HepG2 (cell line): Measurements from ENCODE around the gene DGKB.

Experiments
- ATF7-NPFF ChIP-seq: sonication (generic); formaldehyde crosslinking; IDR thresholded peaks from 2 replicates; pipeline ENCODE4 v1.8.1; 2023; ENCODE audit warnings: mild to moderate bottlenecking, low read depth, missing genetic modification reagents, moderate library complexity
- CHD2 ChIP-seq: IDR thresholded peaks from 2 replicates; pipeline ENCODE4 v1.6.1; 2011; ENCODE audit warnings: low read depth, low read length, improper control_type of control experiment
- FLYWCH1 ChIP-seq: sonication (generic); formaldehyde crosslinking; IDR thresholded peaks from 2 replicates; pipeline ENCODE4 v1.8.1; 2023; ENCODE audit warnings: mild to moderate bottlenecking, missing genetic modification reagents
- GABPA ChIP-seq, 2 experiments: IDR thresholded peaks; 2 replicates each; pipeline ENCODE4 v1.6.1; 2011 to 2016; ENCODE audit warnings: low read depth in 2 of 2, low read length in 1 of 2, missing biosample characterization in 1 of 2, missing genetic modification characterization in 1 of 2
- PLRG1 ChIP-seq: fragments of 450-650 bp; conservative IDR thresholded peaks from 2 replicates; pipeline ENCODE4 v1.6.1; 2016
- PRPF4 ChIP-seq: fragments of 200-400 bp; formaldehyde crosslinking; IDR thresholded peaks from 2 replicates; pipeline ENCODE4 v1.6.1; 2016; ENCODE audit warnings: low read length, low read depth; ENCODE audit not compliant: poor library complexity, severe bottlenecking
- SIN3A ChIP-seq: IDR thresholded peaks from 2 replicates; pipeline ENCODE4 v1.6.1; 2011; ENCODE audit warnings: low read depth, mild to moderate bottlenecking, control low read depth, low read length, borderline replicate concordance
- SP1 ChIP-seq, 2 experiments: fragments of 450-650 bp in 1 of 2; sonication (generic) in 1 of 2; formaldehyde crosslinking in 1 of 2; IDR thresholded peaks; 2 replicates each; pipeline versions ENCODE4 v1.4.0 to v1.6.1; 2016 to 2020; ENCODE audit warnings: missing genetic modification reagents in 1 of 2
- TAF1 ChIP-seq: sonication (generic); formaldehyde crosslinking; IDR thresholded peaks from 2 replicates; pipeline ENCODE4 v1.4.0; 2020; ENCODE audit warnings: missing genetic modification reagents
- ZNF232 ChIP-seq: sonication (generic); formaldehyde crosslinking; IDR thresholded peaks from 2 replicates; pipeline ENCODE4 v1.4.0; 2020; ENCODE audit warnings: missing genetic modification reagents, borderline replicate concordance
- ZNF331 ChIP-seq: sonication (generic); formaldehyde crosslinking; IDR thresholded peaks from 2 replicates; pipeline ENCODE4 v1.4.0; 2020; ENCODE audit warnings: missing genetic modification reagents

DNA sequence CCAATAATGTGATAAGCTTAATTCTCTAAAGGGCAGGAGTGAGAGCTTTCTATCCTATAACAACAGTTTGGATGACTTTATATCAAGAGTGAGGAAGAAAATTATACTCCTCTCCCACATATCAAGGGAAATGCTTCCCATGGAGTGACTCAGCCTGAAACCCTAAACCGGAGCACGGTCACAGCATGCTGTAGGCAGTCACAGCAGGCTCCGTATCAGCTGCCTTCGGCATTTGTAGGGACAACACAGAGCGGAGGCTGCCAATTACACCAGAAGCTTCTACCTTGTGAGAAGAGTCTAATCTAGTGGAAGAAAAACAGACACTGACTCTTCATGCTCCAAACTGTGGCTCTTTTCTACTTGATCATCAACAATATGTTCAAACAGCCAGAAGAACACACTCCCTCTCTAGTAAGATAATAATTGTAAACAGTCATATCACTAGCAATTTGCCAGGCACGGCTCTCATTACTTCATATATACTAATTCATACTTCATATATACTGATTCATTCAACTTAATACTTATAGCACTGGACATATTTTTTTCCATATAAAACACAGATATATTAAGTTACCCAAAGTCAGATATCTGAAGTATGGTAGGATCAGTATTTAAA lies 65.9 kb downstream of the DGKB start:
- TF ChIP-seq FLYWCH1 (CRISPR knock-in tag) = no peak
- no peak for TF ChIP-seq CHD2
- TF ChIP-seq PRPF4 = no peak
- no peak for TF ChIP-seq ZNF232
- no peak for TF ChIP-seq ATF7-NPFF (CRISPR knock-in tag)
- TF ChIP-seq ZNF331 = no peak
- TF ChIP-seq GABPA (IDR thresholded peaks at IDR 0.05; ENCODE audit: low read depth, low read length) = no peak
- TF ChIP-seq GABPA (CRISPR knock-in tag; IDR thresholded peaks at IDR 0.05; ENCODE audit: low read depth) = no peak
- no peak for TF ChIP-seq PLRG1
- TF ChIP-seq TAF1 (CRISPR knock-in tag) = no peak
- TF ChIP-seq SIN3A = no peak
- TF ChIP-seq SP1 (IDR thresholded peaks at IDR 0.05) = no peak
- TF ChIP-seq SP1 (CRISPR knock-in tag; IDR thresholded peaks at IDR 0.05) = no peak
